Tibial nerve (tissue), 4 donors: ENCODE data around the gene MEGF6.

ENCODE experiments used
- CTCF ChIP-seq, 5 experiments: fragments of 200-600 bp in 3 of 5; fragments of 450-650 bp in 2 of 5; sonication (generic) in 3 of 5; IDR thresholded peaks; one replicate each; pipeline ENCODE4 v1.5.1; 2016 to 2019; ENCODE audit warnings: antibody characterized with exemption in 5 of 5, mild to moderate bottlenecking in 3 of 5, moderate library complexity in 2 of 5
- EP300 ChIP-seq, 2 donors: sonication (generic); formaldehyde crosslinking; IDR thresholded peaks; one replicate each; pipeline ENCODE4 v1.6.1; 2017; ENCODE audit warnings: antibody characterized with exemption in 2 of 2, mild to moderate bottlenecking in 1 of 2
- POLR2A ChIP-seq, 2 donors: fragments of 450-650 bp; IDR thresholded peaks; one replicate each; pipeline ENCODE4 v1.6.1; 2017; ENCODE audit warnings: antibody characterized with exemption in 2 of 2, mild to moderate bottlenecking in 2 of 2, moderate library complexity in 2 of 2

- TF ChIP-seq POLR2A (IDR thresholded peaks at IDR 0.05): no peak
- no peak for TF ChIP-seq CTCF (IDR thresholded peaks at IDR 0.05)
- TF ChIP-seq EP300 (IDR thresholded peaks at IDR 0.05): no peak
Measured at GRCh38 chr1:3510956-3511250, 100.4 kb downstream of the MEGF6 start.
